AG04450 (cell line): ENCODE data around the gene ATP8B3. TPM values are rescaled to one million over a fixed set of nuclear protein-coding genes. Genes with fewer than 3 reads are reported as not detected.

Experiments used
- CTCF ChIA-PET: fragments of 300-600, 350-600 bp; formaldehyde crosslinking; extraction: SDS; loops from one replicate; lab custom pipeline; 2022; ENCODE audit warnings: antibody characterized with exemption, inconsistent platforms; lab: Charles Lee
- POLR2A ChIA-PET: fragments of 350-600 bp; formaldehyde crosslinking; extraction: SDS; loops from one replicate; lab custom pipeline; 2021; ENCODE audit warnings: antibody characterized with exemption, inconsistent platforms; lab: Yijun Ruan, JAX
- DNase-seq: peaks from one replicate; pipeline ENCODE4 v3.0.0-alpha.2; 2011; ENCODE audit warnings: low read depth, low spot score
- H3K27ac ChIP-seq: one replicate; pipeline ENCODE4 v1.5.1; 2012; ENCODE audit warnings: low read depth, low read length, control low read depth
- H3K27me3 ChIP-seq: one replicate; pipeline ENCODE4 v1.6.0; 2012; ENCODE audit warnings: low read length; ENCODE audit not compliant: control insufficient read depth, insufficient read depth
- H3K4me3 ChIP-seq: 2 replicates; pipeline ENCODE4 v1.5.1; 2011; ENCODE audit warnings: mild to moderate bottlenecking, low read depth, low read length, control low read depth
- H3K9me3 ChIP-seq: 2 replicates; pipeline ENCODE4 v1.5.1; 2012; ENCODE audit warnings: low read length; ENCODE audit not compliant: control insufficient read depth, insufficient read depth
- polyA plus RNA-seq: library from polyadenylated mRNA; depleted of rRNA; stranded (reverse); fragments of >200 nt; gene quantifications from 2 replicates; pipeline ENCODE4 v1.2.3, GENCODE V29; 2011
- TF ChIP-seq, protein P1 (sequence below): IDR thresholded peaks from 2 replicates; pipeline ENCODE4 v1.5.1; 2011; ENCODE audit warnings: low read depth, low read length, control low read depth, inconsistent platforms

Gene ATP8B3
- polyA plus RNA-seq, 1 experiment, result 2.7 TPM

DNA sequence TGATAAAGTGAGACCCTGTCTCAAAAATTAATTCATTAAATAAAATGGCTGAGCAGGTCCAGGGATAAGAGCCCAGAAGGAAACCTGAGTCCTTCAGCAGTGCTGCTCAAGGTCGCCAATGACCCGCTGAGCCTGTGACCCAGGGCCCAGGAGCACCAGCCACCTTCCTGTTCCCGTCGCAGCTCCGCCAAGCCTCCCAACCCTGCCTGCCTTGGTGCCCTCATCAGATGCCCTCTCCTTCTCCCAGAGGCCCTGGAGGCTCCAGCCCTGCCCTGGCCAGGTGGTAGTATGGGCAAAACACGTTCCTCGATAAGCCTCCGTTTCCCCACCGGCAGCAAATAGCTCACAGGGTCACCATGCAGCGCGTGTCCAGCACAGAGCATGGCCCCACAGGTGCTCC is 33.6 kb upstream of the ATP8B3 start:
- CTCF ChIA-PET, result interaction anchor here (2.0 kb wide), 1 partner anchor 19 kb away, joined by 12 read pairs; no protein-coding TSS in a partner anchor
- no peak overlapping the region for H3K27ac ChIP-seq
- no peaks in the 10 kb centered on the region for H3K27me3 ChIP-seq
- H3K9me3 ChIP-seq, result no peaks in the 10 kb centered on the region; the same call in 1 of the 2 replicates
- no peak for DNase-seq
- POLR2A ChIA-PET, result no interaction called here
- H3K4me3 ChIP-seq, result no peak overlapping the region
- TF ChIP-seq, protein P1, sequence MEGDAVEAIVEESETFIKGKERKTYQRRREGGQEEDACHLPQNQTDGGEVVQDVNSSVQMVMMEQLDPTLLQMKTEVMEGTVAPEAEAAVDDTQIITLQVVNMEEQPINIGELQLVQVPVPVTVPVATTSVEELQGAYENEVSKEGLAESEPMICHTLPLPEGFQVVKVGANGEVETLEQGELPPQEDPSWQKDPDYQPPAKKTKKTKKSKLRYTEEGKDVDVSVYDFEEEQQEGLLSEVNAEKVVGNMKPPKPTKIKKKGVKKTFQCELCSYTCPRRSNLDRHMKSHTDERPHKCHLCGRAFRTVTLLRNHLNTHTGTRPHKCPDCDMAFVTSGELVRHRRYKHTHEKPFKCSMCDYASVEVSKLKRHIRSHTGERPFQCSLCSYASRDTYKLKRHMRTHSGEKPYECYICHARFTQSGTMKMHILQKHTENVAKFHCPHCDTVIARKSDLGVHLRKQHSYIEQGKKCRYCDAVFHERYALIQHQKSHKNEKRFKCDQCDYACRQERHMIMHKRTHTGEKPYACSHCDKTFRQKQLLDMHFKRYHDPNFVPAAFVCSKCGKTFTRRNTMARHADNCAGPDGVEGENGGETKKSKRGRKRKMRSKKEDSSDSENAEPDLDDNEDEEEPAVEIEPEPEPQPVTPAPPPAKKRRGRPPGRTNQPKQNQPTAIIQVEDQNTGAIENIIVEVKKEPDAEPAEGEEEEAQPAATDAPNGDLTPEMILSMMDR, result no peak

- Histone ChIP-seq H3K9me3 (no peaks in the 10 kb centered on the region; the same call in 1 of the 2 replicates), H3K27ac (no peak overlapping the region), H3K4me3 (no peak overlapping the region), H3K27me3 (no peaks in the 10 kb centered on the region)
- CTCF ChIA-PET, result no interaction called here
- TF ChIP-seq, protein P1, result no peak
- POLR2A ChIA-PET, result no interaction called here
- no peak for DNase-seq
Measured at GRCh38 chr19:1845125-1845515, 33.0 kb upstream of the ATP8B3 start.

DNA sequence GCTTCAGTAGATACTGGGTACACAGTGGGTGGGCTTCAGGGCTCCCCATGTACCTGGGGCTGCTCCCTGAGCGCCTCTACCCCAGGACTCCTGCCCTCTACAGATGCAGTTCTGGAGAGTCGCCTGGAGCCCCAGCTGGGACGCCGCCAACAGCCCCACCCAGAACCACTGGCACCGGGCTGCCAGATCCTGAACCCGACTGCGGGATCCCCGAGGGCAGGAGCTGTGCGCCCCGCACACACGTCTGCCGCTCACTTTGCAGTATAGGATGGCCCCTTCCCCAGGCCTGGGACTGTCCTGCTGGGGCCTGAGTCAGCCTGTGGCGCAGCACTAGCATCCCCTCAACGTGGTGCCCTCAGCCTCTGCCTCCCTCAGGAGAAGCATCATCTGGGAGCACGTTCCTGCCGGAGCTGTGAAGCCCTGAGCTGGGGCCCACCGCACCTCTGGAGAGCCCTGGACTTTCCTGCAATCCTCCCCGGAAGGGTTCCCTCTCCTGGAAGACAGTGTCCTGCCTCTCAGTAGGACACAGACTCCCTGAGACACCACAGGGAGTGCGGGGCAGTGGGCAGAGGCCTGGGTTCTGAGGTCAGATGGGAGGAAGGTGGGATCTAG is 32.5 kb upstream of the ATP8B3 start:
- H3K4me3 ChIP-seq, result no peak overlapping the region
- no peaks in the 10 kb centered on the region for H3K27me3 ChIP-seq
- TF ChIP-seq, protein P1, result no peak
- CTCF ChIA-PET, result no interaction called here
- POLR2A ChIA-PET, result no interaction called here
- H3K9me3 ChIP-seq, result no peaks in the 10 kb centered on the region; the same call in 1 of the 2 replicates
- H3K27ac ChIP-seq, result no peak overlapping the region
- DNase-seq, result no peak

DNA sequence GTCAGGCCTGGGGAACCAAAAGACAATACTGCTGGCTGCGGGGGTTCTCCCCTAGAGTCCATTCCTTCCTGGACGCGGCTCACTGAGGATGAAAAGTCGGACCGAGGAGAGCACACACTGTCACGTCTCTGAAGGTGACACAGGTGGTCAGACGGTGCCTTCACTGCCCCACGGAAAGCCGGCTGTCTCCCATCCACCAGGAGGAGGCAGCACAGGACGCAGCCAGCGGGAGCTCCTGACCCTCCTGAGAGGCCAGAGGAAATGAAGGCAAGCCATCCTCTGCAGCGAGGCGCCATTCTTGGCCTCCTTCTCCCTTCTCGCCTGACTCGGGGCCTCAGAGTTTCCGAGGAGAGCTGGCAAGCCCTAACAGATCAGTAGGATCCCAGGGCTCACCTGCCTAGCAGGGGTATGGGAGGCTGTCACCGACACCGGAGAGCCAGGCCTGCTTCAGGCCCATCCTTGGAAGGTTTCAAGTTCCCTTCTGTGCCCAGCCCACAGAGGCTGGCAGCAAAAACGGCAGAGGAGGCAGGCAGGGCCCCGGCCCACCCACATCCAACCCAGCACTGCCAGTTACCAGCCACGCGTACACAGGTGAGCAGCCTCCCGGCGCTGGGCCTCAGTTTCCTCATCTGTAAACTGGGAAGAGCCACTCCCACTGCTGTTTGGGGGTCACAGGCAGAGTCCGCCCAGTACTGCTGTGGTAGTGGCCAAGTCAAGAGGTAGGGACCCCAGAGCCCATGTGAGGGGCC is 31.7 kb upstream of the ATP8B3 start:
- DNase-seq, result no peak
- H3K9me3 ChIP-seq, result no peaks in the 10 kb centered on the region; the same call in 1 of the 2 replicates
- no peak overlapping the region for H3K4me3 ChIP-seq
- POLR2A ChIA-PET, result no interaction called here
- no peaks in the 10 kb centered on the region for H3K27me3 ChIP-seq
- H3K27ac ChIP-seq, result no peak overlapping the region
- TF ChIP-seq, protein P1, result no peak
- CTCF ChIA-PET, result no interaction called here

GRCh38 chr19:1843116-1843515 is 31.0 kb upstream of the ATP8B3 start:
- POLR2A ChIA-PET, result interaction anchor here (1.9 kb wide), 1 partner anchor 17 kb away, joined by 5 read pairs; no protein-coding TSS in a partner anchor
- Histone ChIP-seq H3K4me3 (no peak overlapping the region), H3K27ac (no peak overlapping the region), H3K9me3 (no peaks in the 10 kb centered on the region; the same call in 1 of the 2 replicates), H3K27me3 (no peaks in the 10 kb centered on the region)
- no peak for DNase-seq
- TF ChIP-seq, protein P1, result no peak
- CTCF ChIA-PET, result interaction anchor here (3.2 kb wide), 1 partner anchor 16 kb away, joined by 20 read pairs; no protein-coding TSS in a partner anchor
